Suprapubic skin (tissue), 4 donors: ENCODE results near the gene GPD1L. TPM values are rescaled to one million over a fixed set of nuclear protein-coding genes. Genes with fewer than 3 reads are reported as not detected.

ENCODE experiments used
- DNase-seq, 2 donors: peaks; one replicate each; pipeline ENCODE4 v3.0.0-alpha.2; 2019; ENCODE audit warnings: low spot score in 2 of 2
- H3K27ac ChIP-seq: fragments of 200-600 bp; sonication (generic); one replicate; pipeline ENCODE4 v1.5.1; 2019
- H3K27me3 ChIP-seq: fragments of 200-600 bp; sonication (generic); one replicate; pipeline ENCODE4 v1.5.1; 2019
- H3K36me3 ChIP-seq: fragments of 200-600 bp; sonication (generic); one replicate; pipeline ENCODE4 v1.5.1; 2019
- H3K4me1 ChIP-seq: fragments of 200-600 bp; sonication (generic); one replicate; pipeline ENCODE4 v1.5.1; 2019
- H3K4me3 ChIP-seq: fragments of 200-600 bp; sonication (generic); one replicate; pipeline ENCODE4 v1.5.1; 2019; ENCODE audit warnings: mild to moderate bottlenecking
- H3K9me3 ChIP-seq: fragments of 200-600 bp; sonication (generic); one replicate; pipeline ENCODE4 v1.5.1; 2019
- CTCF ChIP-seq, 2 donors: fragments of 200-600 bp in 1 of 2; fragments of 450-650 bp in 1 of 2; sonication (generic) in 1 of 2; IDR thresholded peaks; one replicate each; pipeline ENCODE4 v1.5.1; 2016 to 2019; ENCODE audit warnings: antibody characterized with exemption in 2 of 2, mild to moderate bottlenecking in 1 of 2, moderate library complexity in 1 of 2
- EP300 ChIP-seq: sonication (generic); formaldehyde crosslinking; IDR thresholded peaks from one replicate; pipeline ENCODE4 v1.6.1; 2017; ENCODE audit warnings: antibody characterized with exemption
- POLR2A ChIP-seq, 2 donors: fragments of 450-650 bp; IDR thresholded peaks; one replicate each; pipeline ENCODE4 v1.6.1; 2017; ENCODE audit warnings: antibody characterized with exemption in 2 of 2, mild to moderate bottlenecking in 2 of 2, moderate library complexity in 2 of 2
- POLR2AphosphoS5 ChIP-seq, 3 donors: sonication (generic); formaldehyde crosslinking; IDR thresholded peaks; one replicate each; pipeline ENCODE4 v1.6.1; 2017; ENCODE audit warnings: antibody characterized with exemption in 3 of 3
- WGBS: methylation state at CpG from one replicate; pipeline ENCODE4 v1.1.5; 2018; 5-methylcytosine and 5-hydroxymethylcytosine counted together
- total RNA-seq, 4 donors: library from RNA; depleted of rRNA; stranded (reverse); fragments of >200 nt; gene quantifications; one replicate each; pipeline ENCODE4 v1.1.0, GENCODE V29; 2016

GPD1L gene
- total RNA-seq, 4 donors from 2014 or later = 21.4 to 79.9 (median 28.5) TPM

DNA sequence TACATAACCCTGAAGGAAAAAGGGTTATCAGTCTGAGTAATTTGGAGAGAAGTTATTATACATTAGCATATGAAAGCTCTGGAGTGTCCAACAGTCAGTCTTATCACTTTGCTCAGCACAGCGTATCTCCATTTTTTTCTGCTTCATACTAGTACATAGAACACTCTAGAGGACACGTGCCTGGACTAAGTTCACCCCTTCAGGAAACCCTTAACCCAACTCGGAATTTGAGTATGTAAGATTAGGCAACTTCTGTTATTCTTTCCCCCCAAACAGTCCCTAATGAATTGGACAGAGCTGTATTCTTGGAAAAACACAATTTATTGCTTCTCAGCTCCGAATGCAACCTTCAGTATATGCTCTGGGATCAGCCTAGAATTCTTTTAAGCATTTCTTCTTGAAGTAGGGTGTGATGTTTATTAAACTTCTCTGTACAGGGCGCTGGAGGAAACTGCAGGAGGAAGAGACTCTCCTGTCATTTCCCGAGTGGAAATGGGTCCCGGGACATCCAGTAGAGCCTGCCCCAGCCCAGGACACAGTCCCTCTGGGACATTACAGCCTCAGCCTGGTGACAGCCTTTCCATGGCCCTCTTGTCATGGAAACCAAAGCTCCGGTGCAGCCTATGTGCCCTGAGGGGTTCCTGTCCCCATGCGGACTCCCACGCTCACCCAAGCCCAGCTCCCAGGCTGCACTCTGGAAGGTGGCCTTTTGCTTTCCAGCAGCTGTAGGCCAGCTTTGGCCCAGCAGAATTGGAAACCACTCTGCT is 94.8 kb downstream of the GPD1L start:
- H3K4me3 ChIP-seq = no peak overlapping the region
- H3K27me3 ChIP-seq = no peaks in the 10 kb centered on the region
- 72% methylated on average over 10 of the region's 10 CpGs for WGBS
- no peaks in the 10 kb centered on the region for H3K36me3 ChIP-seq
- H3K4me1 ChIP-seq = no peaks in the 10 kb centered on the region
- no peak for DNase-seq
- TF ChIP-seq POLR2A (IDR thresholded peaks at IDR 0.05) = no peak
- no peak for TF ChIP-seq CTCF (IDR thresholded peaks at IDR 0.05)
- TF ChIP-seq POLR2AphosphoS5 (IDR thresholded peaks at IDR 0.05) = no peak
- no peak for TF ChIP-seq EP300
- H3K9me3 ChIP-seq = no peaks in the 10 kb centered on the region
- H3K27ac ChIP-seq = peak overlapping the region; percentile 16

DNA sequence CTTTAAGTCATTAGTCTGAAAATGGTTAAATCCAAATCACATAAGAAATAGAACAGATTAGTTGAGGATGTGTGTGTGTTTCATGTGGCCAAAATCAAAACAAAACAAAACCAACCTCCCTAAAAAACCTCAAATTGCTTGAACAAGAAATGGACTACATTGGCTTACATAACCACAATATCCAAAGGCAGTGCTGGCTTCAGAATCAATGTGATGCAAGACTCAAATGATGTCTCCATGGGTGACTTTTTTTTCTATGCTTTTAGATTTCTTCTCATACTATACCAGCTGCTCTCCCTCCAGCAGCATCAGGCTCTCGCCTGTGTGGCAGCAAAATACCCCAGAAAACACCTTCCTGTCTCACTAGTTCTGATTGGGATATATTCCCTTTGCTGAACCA is 96.1 kb downstream of the GPD1L start:
- DNase-seq = no peak
- H3K27ac ChIP-seq = no peak overlapping the region
- H3K9me3 ChIP-seq = no peaks in the 10 kb centered on the region

GRCh38 chr3:32203854-32204253 is 97.4 kb downstream of the GPD1L start:
- H3K27me3 ChIP-seq = no peaks in the 10 kb centered on the region
- H3K27ac ChIP-seq = no peak overlapping the region
- no peaks in the 10 kb centered on the region for H3K36me3 ChIP-seq
- H3K4me3 ChIP-seq = no peak overlapping the region
- no peaks in the 10 kb centered on the region for H3K4me1 ChIP-seq
- no peaks in the 10 kb centered on the region for H3K9me3 ChIP-seq
- DNase-seq = no peak
- no peak for TF ChIP-seq POLR2A (IDR thresholded peaks at IDR 0.05)
- TF ChIP-seq EP300 = no peak
- no peak for TF ChIP-seq POLR2AphosphoS5 (IDR thresholded peaks at IDR 0.05)
- no peak for TF ChIP-seq CTCF (IDR thresholded peaks at IDR 0.05)

More for the DNA sequence above, 96.1 kb downstream of the GPD1L start:
- 91% methylated on average over 1 of the region's 1 CpG for WGBS
- H3K36me3 ChIP-seq = no peaks in the 10 kb centered on the region
- H3K4me1 ChIP-seq = no peaks in the 10 kb centered on the region
- no peak overlapping the region for H3K4me3 ChIP-seq
- H3K27me3 ChIP-seq = no peaks in the 10 kb centered on the region
- TF ChIP-seq POLR2AphosphoS5 (IDR thresholded peaks at IDR 0.05) = no peak
- TF ChIP-seq POLR2A (IDR thresholded peaks at IDR 0.05) = no peak

GRCh38 chr3:32208447-32208846 is 102.0 kb downstream of the GPD1L start:
- Histone ChIP-seq H3K4me3 (no peak overlapping the region), H3K36me3 (no peaks in the 10 kb centered on the region), H3K9me3 (no peaks in the 10 kb centered on the region), H3K27me3 (no peaks in the 10 kb centered on the region), H3K4me1 (no peaks in the 10 kb centered on the region), H3K27ac (no peak overlapping the region)
- no peak for DNase-seq
- TF ChIP-seq POLR2A (IDR thresholded peaks at IDR 0.05) (no peak), POLR2AphosphoS5 (IDR thresholded peaks at IDR 0.05) (no peak), CTCF (IDR thresholded peaks at IDR 0.05) (no peak), EP300 (no peak)
- WGBS = 77% methylated on average over 4 of the region's 4 CpGs

- WGBS = 88% methylated on average over 2 of the region's 2 CpGs
- TF ChIP-seq CTCF (IDR thresholded peaks at IDR 0.05) (no peak), POLR2AphosphoS5 (IDR thresholded peaks at IDR 0.05) (no peak), POLR2A (IDR thresholded peaks at IDR 0.05) (no peak)
- no peak overlapping the region for H3K4me3 ChIP-seq
- no peak overlapping the region for H3K27ac ChIP-seq
- H3K4me1 ChIP-seq = no peaks in the 10 kb centered on the region
- H3K27me3 ChIP-seq = no peaks in the 10 kb centered on the region
- no peak for DNase-seq
- no peaks in the 10 kb centered on the region for H3K9me3 ChIP-seq
- no peaks in the 10 kb centered on the region for H3K36me3 ChIP-seq
These were observed 108.8 kb downstream of the GPD1L start for GRCh38 chr3:32215185-32215584.
